Measurements from ENCODE around the gene SBK1. TPM values are rescaled to one million over a fixed set of nuclear protein-coding genes. Genes with fewer than 3 reads are reported as not detected.
"Not testable (repeated sequence)": the region's sequence is repeated elsewhere in the genome, so short reads cannot be mapped to it uniquely, and the experiment has no call there.

The SBK1 gene
- 1.9 TPM for total RNA-seq
- long read RNA-seq, full-length matches to known transcripts: 1 of 3 reads
- long read RNA-seq, partial matches to known transcripts: 1 of 3 reads
- long read RNA-seq, other reads (novel, unspliced or antisense): 1 of 3 reads

DNA sequence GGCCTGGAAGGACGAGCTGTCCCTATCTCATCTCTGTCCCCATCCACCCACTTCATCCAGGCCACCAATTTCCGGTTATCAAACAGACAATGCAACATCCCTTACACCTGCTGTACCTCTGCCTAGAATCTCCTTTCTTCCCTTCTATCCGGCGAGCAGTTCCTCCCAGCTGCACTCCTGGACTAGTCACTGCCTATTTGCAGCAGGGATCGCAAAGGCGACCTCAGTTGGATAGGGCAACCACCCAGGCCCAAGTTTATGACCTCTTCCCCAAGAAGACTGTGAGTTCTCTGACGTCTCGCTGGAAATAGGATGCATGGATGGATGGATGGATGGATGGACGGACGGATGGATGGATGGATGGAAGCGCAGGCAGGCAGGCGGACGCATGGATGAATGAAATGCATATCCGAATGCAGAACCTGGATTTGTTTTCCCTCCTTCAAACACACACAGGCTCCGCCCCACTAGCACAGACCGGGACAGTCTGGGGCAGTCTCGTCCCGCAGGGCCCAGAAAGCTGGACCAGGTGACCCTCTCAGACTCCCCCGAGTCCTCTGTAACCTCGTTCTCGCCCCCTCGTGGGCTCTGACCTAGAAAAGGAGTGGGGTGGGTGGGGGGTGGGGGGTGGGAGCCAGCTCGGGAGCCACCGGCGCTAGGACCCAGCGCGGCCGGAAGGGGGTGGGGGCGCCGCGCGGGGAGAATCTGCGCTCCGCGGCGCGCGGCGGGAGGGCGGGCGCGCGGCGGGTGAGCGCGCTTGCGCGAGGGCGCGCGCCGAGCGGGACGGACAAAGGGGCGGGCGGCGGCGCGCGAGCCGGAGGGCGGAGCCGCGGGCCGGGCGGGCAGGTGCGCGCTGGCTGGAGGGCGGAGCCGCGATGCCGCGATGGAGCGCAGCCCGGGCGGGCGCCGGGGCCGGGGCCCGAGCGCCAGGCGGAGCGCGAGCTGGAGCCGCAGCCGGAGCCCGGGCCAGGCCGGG, at the start of gene SBK1:
Gene SBK1, plus strand, starts transcription at position 875 of the 976 bp plus-strand sequence. CDS start 24,867 bp downstream, outside the sequence.
- TF ChIP-seq, protein P1, sequence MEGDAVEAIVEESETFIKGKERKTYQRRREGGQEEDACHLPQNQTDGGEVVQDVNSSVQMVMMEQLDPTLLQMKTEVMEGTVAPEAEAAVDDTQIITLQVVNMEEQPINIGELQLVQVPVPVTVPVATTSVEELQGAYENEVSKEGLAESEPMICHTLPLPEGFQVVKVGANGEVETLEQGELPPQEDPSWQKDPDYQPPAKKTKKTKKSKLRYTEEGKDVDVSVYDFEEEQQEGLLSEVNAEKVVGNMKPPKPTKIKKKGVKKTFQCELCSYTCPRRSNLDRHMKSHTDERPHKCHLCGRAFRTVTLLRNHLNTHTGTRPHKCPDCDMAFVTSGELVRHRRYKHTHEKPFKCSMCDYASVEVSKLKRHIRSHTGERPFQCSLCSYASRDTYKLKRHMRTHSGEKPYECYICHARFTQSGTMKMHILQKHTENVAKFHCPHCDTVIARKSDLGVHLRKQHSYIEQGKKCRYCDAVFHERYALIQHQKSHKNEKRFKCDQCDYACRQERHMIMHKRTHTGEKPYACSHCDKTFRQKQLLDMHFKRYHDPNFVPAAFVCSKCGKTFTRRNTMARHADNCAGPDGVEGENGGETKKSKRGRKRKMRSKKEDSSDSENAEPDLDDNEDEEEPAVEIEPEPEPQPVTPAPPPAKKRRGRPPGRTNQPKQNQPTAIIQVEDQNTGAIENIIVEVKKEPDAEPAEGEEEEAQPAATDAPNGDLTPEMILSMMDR (IDR thresholded peaks at IDR 0.05): no peak
- no peaks in the 10 kb centered on the region for H3K9me3 ChIP-seq
- H3K36me3 ChIP-seq: no peaks in the 10 kb centered on the region
- intact Hi-C loops (cut with DNase I): no loop called here
- H3K4me1 ChIP-seq: peaks cover 9% of the 10 kb centered on the region
- DNase-seq (peak; percentile 89), ATAC-seq (peak; percentile 96)
- peaks cover 3% of the 10 kb centered on the region for H3K27me3 ChIP-seq
- peak within 1 kb of the TSS; percentile 24 for H3K27ac ChIP-seq
- H3K4me3 ChIP-seq: peak within 1 kb of the TSS; percentile 56

DNA sequence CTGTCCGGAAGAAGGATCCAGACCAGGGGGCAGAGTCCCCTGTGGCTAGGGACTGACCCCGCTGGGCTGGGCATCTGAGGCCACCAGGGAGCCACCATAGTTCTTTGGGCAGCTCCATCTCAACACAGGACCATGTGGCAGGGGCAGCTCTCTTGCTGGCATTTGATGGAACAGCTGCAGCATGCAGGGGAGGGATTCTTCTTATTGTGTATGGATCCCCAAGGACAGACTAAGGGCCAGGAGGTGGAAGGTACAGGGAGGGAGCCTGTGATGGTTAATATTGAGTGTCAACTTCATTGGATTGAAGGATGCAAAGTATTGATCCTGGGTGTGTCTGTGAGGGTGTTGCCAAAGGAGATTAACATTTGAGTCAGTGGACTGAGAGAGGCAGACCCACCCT, 42.8 kb upstream of the SBK1 start:
- H3K27ac ChIP-seq; H3K9me3 ChIP-seq; intact Hi-C loops (cut with DNase I); H3K36me3 ChIP-seq; H3K4me1 ChIP-seq; H3K4me3 ChIP-seq; ATAC-seq; H3K27me3 ChIP-seq; DNase-seq: not testable (repeated sequence)

DNA sequence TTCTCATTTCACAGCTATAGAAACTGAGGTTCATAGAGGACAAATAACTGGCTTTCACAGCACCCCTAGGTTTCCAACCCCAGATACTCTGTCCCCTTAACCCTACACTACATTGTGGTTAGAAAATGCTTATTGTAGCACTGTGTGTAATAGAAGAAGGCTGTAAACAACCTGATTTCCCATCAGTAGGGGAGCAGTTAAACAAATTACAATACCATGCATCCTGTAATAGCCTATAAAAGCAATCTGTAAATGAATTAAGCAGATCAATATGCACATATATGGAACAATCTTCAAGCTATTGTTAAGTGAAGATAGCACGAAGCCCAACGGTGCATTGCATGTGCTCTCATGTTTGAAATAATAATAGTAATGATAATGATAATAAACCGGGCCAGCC, 41.3 kb upstream of the SBK1 start:
- TF ChIP-seq, protein P1 (IDR thresholded peaks at IDR 0.05): no peak
- H3K9me3 ChIP-seq: peaks cover 6% of the 10 kb centered on the region
- ATAC-seq (no peak), DNase-seq (no peak)
- H3K27ac ChIP-seq: no peak overlapping the region
- H3K4me3 ChIP-seq: no peak overlapping the region
- H3K27me3 ChIP-seq: no peaks in the 10 kb centered on the region
- no peaks in the 10 kb centered on the region for H3K36me3 ChIP-seq
- H3K4me1 ChIP-seq: no peaks in the 10 kb centered on the region
- intact Hi-C loops (cut with DNase I): no loop called here

DNA sequence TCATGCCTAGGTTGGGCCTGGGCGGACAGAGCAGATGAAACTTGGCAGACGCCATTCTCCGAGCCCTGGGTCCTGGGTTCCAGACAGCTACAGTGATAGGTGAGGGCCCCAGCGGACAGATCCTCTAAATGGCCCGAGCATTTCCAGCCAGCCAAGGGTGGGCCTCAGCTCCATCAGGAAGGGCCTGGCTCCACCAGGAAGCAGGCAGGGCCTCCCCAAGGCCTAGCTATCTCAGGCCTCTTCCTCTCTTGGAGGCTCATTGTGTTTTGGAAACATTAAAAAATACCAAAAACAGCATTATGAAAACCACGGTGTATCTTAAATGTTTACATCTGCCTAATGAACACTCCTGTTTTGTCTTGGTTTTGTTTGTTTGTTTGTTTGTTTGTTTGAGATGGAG, 38.2 kb upstream of the SBK1 start:
- intact Hi-C loops (cut with DNase I): no loop called here
- Histone ChIP-seq H3K36me3 (no peaks in the 10 kb centered on the region), H3K27ac (no peak overlapping the region), H3K4me1 (no peaks in the 10 kb centered on the region), H3K9me3 (peaks cover 6% of the 10 kb centered on the region), H3K27me3 (peaks cover 14% of the 10 kb centered on the region), H3K4me3 (no peak overlapping the region)
- ATAC-seq (no peak), DNase-seq (no peak)
- TF ChIP-seq, protein P1 (IDR thresholded peaks at IDR 0.05): no peak

DNA sequence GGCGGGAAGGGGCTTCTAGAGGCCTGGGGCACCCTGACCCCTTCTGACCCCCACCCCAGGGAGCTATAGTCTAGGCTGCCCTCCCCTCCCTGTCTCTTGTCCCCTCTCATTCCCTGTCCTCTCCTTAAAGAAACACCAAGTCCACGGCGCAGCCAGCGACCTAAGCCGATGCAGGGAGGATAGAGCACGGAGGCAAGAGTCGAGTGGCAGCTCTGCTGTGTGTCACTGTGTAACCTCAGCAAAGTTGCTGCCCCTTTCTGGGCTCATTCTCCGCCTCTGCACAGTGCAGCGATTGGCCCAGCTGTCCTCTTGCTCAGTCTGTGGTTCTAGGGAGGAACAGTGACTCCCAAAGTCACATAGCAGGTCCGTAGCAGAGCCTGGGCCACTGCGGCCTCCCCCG, 36.5 kb upstream of the SBK1 start:
- H3K4me1 ChIP-seq: no peaks in the 10 kb centered on the region
- DNase-seq (no peak), ATAC-seq (no peak)
- H3K27ac ChIP-seq: no peak overlapping the region
- H3K9me3 ChIP-seq: peaks cover 6% of the 10 kb centered on the region
- H3K27me3 ChIP-seq: peaks cover 27% of the 10 kb centered on the region
- no peaks in the 10 kb centered on the region for H3K36me3 ChIP-seq
- TF ChIP-seq, protein P1 (IDR thresholded peaks at IDR 0.05): no peak
- no peak overlapping the region for H3K4me3 ChIP-seq
- intact Hi-C loops (cut with DNase I): no loop called here

DNA sequence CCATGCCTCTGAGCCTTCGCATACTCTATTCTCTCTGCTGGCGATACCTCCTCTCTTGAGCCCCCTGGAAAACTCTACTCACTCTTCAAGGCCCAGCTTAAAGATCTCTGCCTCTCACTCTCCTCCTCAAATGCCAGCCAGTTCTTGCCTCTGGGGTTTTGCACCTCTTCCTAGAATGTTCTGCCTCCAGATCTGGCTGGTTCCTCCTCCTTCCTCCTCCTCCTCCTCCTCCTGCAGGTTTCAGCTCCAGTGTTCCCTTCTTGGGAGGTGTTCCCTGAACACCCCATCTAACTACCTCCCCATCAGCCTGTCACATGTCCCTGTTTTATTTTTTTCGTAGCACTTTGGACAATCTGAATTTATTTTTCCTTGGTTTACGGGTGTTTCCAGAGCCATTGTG, 35.1 kb upstream of the SBK1 start:
- TF ChIP-seq, protein P1 (IDR thresholded peaks at IDR 0.05): no peak
- no peak for ATAC-seq
- peaks cover 6% of the 10 kb centered on the region for H3K9me3 ChIP-seq

More for the DNA sequence above, 35.1 kb upstream of the SBK1 start:
- Histone ChIP-seq H3K27ac (no peak overlapping the region), H3K36me3 (no peaks in the 10 kb centered on the region), H3K27me3 (peaks cover 27% of the 10 kb centered on the region), H3K4me1 (no peaks in the 10 kb centered on the region), H3K4me3 (no peak overlapping the region)
- DNase-seq: no peak
- intact Hi-C loops (cut with DNase I): no loop called here

Data from upper lobe of right lung (tissue), 1 donor.